GM18873 (cell line): Measurements from ENCODE around the gene TMEM218.
"Not testable (repeated sequence)": the region's sequence is repeated elsewhere in the genome, so short reads cannot be mapped to it uniquely, and the experiment has no call there.

Experiments used
- ATAC-seq: cut with Tn5 transposase; IDR thresholded peaks from one replicate; pipeline ENCODE4 v1.9.1; 2021; ENCODE audit warnings: mild to moderate bottlenecking, moderate library complexity, moderate number of reproducible peaks; ENCODE audit not compliant: unreplicated experiment, low FRiP score

Gene TMEM218

DNA sequence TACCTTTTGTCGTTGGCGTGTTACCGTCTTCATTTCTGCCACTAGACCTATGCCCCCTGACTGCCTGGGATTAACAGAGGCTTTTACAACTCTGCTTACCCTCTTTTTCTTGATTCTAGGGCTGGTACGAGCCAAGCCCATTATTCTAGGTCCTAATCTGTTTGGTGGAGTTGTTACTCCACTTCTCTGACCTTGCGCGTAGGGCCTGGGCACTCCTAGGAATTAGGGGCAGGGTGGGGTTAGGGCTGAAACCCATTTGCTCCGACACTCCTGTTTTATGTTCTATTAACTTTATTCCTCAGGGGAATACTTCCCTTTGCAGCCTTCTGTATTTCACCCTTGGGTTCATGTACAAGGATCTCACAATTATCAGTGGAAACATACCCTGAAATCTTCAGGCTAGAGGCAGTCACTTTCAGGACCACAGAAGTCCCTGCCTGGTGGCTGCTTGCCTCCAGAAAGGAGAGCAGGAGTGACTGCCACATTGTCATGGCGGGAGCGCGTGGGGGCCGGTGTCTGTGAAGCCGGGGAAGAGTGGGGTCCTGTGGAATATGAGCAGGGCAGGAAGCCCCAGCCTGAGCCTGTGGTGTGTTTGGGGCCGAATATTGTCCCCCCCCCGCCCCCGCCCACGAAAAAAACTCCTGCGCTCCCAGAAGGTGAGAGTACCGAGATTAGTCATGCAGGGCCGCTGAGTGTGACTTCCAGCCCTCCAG lies 49.1 kb downstream of the TMEM218 start:
- ATAC-seq: no peak

DNA sequence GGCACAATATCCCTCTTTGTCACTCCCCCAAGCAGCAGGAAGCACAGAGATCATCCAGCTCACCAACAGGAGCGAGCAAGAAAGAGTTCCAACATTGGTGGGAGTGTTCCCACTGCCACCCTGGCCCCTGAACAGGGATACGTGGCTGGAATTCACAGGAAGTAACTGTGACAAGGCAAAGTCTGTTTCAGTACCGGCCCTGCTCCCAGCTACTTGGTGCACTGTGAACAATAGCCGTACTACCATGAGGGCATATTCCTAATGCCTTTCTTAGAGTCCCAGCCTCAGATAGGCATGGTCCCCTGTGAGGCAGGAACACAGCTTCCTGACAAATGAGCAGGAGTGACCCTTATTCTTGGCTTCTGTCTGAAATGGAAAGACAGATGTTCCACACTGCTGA lies 50.1 kb downstream of the TMEM218 start:
- ATAC-seq: no peak

DNA sequence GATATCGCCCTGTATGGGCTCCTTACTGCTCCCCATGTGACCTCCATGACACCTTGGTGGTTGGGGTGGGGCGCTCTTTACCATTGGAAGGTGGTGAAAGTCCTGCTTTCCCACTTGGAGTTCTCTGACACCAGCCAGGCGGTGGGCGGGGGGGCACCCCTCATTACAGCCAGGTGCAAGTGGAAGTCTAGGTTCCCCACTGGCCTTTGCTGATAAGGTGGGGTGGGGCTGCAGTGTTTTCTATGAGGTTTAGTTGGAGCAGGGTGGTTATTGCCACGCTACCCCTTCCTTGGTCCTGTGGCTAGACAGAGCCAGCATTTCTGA lies 53.8 kb downstream of the TMEM218 start:
- ATAC-seq: no peak

DNA sequence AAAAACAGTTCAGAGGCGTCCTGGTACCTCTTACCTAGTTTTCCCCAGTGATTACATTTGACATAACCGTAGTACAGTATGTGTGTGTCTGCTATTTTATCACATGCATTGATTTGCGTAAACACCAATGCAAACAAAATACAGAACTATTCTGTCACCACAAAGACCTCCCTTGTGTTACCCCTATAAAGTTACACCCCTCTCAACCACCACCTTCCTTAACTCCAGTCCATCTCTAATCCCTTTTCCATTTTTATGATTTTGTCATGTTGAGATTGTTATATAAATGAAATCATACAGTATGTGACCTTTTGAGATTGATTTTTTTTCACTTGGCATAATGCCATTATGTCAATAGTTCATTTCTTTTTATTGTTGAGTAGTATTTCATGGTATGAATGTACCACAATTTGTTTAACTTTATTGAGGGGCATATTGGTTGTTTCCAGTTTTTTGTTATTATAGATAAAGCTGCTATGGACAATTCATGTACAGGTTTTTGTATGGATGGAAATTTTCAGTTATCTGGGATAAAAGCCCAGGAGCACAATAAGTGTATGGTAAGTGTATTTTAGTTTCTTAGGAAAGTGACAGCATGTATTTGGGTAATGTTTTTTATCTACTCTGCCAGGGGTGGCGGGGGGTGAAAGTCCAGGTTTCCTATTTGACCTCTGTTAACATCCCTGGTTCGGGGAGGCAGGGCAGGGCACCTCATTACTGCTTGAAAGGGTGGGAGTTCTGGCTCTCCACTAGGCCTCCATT lies 54.3 kb downstream of the TMEM218 start:
- ATAC-seq: no peak

DNA sequence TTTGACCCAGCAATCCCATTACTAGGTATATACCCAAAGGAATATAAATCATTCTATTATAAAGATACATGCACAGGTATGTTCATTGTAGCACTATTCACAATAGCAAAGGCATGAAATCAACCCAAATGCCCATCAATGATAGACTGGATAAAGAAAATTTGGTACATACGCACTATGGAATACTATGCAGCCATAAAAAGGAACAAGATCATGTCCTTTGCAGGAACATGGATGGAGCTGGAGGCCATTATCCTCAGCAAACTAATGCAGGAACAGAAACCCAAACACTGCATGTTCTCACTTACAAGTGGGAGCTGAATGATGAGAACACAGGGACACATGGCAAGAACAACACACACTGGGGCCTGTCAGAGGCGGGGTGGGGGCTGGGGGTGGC lies 55.3 kb downstream of the TMEM218 start:
- ATAC-seq: not testable (repeated sequence)

DNA sequence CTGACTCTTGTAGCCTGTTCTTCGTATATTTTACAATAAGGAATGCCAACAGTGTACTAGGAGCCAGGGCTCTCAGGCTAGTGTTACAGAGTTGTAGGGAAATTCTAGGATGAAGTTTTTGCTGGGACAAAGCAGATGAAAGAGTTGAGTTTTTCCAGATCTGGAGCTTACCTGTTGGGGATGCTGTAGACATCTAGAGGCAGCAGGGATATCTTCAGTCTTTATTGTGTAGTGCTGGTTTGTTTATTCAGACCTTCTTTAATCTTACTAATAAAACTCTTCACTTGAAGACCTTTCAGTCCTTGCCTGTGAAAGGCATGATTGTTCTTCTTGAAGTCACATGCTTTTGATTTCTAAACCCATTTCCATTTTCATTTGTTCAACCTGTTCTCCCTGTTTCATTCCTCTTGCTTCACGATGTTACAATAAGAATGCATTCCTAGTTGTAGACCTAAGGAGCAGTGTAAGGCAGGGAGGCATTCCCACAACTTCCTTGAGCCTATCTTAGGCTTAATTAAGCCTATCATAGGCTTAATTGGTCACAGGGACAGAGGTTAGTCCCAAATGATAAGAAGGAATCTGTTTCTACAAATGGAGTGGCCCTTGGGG lies 56.2 kb downstream of the TMEM218 start:
- no peak for ATAC-seq

DNA sequence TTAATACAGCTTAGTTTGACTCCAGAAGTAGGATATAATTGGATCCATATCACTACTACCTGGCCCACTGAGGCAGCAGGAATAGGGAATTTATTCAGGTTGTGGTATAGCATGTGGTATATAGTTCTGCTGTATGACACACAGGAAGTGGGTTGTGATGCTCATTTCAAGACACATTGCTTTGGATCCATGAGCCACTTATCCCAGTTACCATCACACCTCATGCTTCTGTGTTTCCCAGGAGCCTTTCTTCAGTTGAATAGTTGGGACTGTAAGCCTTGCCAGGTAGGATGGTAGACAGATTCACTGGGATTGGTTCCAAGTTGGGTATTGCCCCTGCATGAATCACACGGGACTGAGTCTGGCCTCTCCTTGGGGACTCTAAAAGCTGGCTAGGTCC lies 58.3 kb downstream of the TMEM218 start:
- no peak for ATAC-seq

DNA sequence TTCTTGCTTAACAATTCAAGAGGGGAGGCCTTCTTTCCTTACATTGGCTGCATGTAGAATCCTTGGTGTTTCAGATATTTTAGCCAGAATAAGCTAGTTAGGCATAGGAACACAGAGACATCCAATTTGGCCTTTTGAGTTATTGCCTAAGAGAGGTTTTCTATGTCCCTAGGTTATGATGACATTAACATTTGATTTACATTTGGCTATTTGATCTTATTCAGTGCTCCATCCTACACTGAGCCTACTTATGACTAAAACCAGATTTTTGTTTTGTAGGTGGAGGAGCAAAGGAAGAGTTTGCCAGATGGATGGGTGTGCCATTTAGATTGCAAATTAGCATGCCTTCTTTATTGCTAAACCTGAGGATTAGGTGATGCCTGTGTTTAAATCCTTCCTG lies 59.4 kb downstream of the TMEM218 start:
- no peak for ATAC-seq

DNA sequence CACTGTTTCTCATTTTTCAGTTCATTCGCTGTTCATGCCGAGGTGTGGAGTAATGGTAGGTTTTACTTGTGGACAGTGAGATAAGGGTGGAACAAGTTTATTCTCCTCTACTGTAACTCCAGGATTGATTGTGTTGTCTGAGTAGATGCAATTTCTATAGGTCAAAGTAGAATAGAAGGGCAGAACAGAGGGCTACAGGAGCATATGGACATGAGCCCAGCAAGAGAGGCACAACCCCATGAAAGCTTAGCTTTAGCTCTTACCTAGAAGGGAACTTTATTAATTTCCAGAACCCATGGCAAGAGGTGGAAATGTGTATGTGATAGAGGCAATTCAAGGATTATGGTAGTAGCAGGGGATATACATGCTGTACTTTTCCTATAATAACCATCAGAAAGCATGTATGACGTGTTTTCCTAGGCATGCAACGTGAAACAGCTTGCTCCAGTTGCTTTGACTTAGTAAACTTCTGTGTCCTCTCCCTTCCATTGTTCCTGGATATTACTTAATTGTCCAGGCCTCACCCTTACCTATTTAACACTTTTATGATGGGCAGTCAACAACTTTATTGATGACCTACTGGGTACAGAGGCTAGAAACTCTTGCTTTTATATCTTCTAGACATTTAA lies 62.1 kb downstream of the TMEM218 start:
- ATAC-seq: no peak
